ENCODE measurements around the gene SUSD3. TPM values are rescaled to one million over a fixed set of nuclear protein-coding genes. Genes with fewer than 3 reads are reported as not detected.

Gene SUSD3
- total and polyA plus RNA-seq, 2 of the 4 experiments (the other 2 are of a cell fraction), result 0.54 to 1.5 TPM

GRCh38 chr9:93037476-93037971, 21.0 kb upstream of the SUSD3 start:
- Histone ChIP-seq H3K18ac (ENCODE audit: low read depth, low read length) (no peak overlapping the region), H3K4me2 (ENCODE audit: low read depth, low read length) (no peak overlapping the region), H3K14ac (replicated peaks; ENCODE audit: low read depth, low read length) (no peak overlapping the region), H4K8ac (ENCODE audit: low read depth in 2 of 2, low read length in 2 of 2) (no peak overlapping the region), H2AFZ (replicated peaks; ENCODE audit: low read length, poor library complexity) (no peak overlapping the region), H2BK5ac (ENCODE audit: low read depth, low read length, poor library complexity, severe bottlenecking) (no peak overlapping the region), H2BK15ac (ENCODE audit: low read depth, low read length) (no peak overlapping the region), H3K9ac (ENCODE audit: low read depth, low read length) (no peak overlapping the region), H2BK20ac (ENCODE audit: low read depth, low read length) (no peak overlapping the region), H4K20me1 (ENCODE audit: insufficient read depth, low read length) (no peaks in the 10 kb centered on the region), H2AK5ac (ENCODE audit: low read depth, low read length) (no peak overlapping the region), H3K4ac (ENCODE audit: low read depth, low read length) (no peak overlapping the region), H3K36me3 (ENCODE audit: control insufficient read depth, insufficient read depth, low read length) (no peaks in the 10 kb centered on the region), H2AK9ac (replicated peaks; ENCODE audit: low read depth, low read length, poor library complexity) (no peak overlapping the region), H3K9me1 (ENCODE audit: insufficient read depth, low read length) (no peaks in the 10 kb centered on the region), H3K23ac (ENCODE audit: low read depth, low read length) (no peak overlapping the region), H3K9me3 (ENCODE audit: control insufficient read depth, insufficient read depth, low read length) (peaks cover 2% of the 10 kb centered on the region; the same call in 1 of the 2 replicates), H3K56ac (ENCODE audit: extremely low read depth, insufficient read depth, low read length) (no peak overlapping the region), H4K5ac (ENCODE audit: low read depth, low read length) (no peak overlapping the region), H3K79me1 (ENCODE audit: low read depth in 1 of 2, low read length in 2 of 2) (no peaks in the 10 kb centered on the region), H3K27ac (ENCODE audit: insufficient read depth, low read length) (no peak overlapping the region), H3K27me3 (ENCODE audit: control insufficient read depth, insufficient read depth, low read length) (peaks cover 16% of the 10 kb centered on the region; the same call in 1 of the 2 replicates), H3K4me3 (ENCODE audit: insufficient read depth, low read depth, low read length) (no peak overlapping the region), H3K4me1 (ENCODE audit: control insufficient read depth, insufficient read depth, low read length) (no peaks in the 10 kb centered on the region), H4K91ac (ENCODE audit: insufficient read depth, low read depth, low read length) (no peak overlapping the region), H2BK120ac (ENCODE audit: low read depth, low read length) (no peak overlapping the region)
- in situ Hi-C loops (cut with MboI; ENCODE audit: low sequenced_read_pairs), result no loop called here
- dilution Hi-C loops (cut with HindIII; ENCODE audit: low sequenced_read_pairs, unreplicated experiment), result no loop called here
- intact Hi-C loops (cut with micrococcal nuclease), result no loop called here
- ATAC-seq (ENCODE audit: low read depth), result no peak
- WGBS, 2 experiments (ENCODE audit: extremely low coverage in 2 of 2, insufficient read length in 1 of 2), result no CpG with 5 or more reads among the region's 13 CpGs
- POLR2A ChIA-PET (ENCODE audit: unreplicated experiment), result no interaction called here
- DNase-seq, result no peak
- CTCF ChIA-PET, result interaction anchor here (1.0 kb wide), 1 partner anchor 12 kb away, joined by 3 read pairs; no protein-coding TSS in a partner anchor
- no peak for TF ChIP-seq CEBPB (IDR thresholded peaks at IDR 0.05; ENCODE audit: low read depth, low read length)
- TF ChIP-seq NFE2L2 (IDR thresholded peaks at IDR 0.05; ENCODE audit: low read depth, low read length), result no peak
- TF ChIP-seq CHD1 (IDR thresholded peaks at IDR 0.05; ENCODE audit: low read depth, low read length), result no peak
- no peak for TF ChIP-seq SMC3 (IDR thresholded peaks at IDR 0.05; ENCODE audit: low read depth, low read length)
- no peak for TF ChIP-seq RCOR1 (IDR thresholded peaks at IDR 0.05; ENCODE audit: insufficient replicate concordance, low read length)
- TF ChIP-seq BHLHE40 (IDR thresholded peaks at IDR 0.05; ENCODE audit: low read depth, low read length), result no peak
- no peak for TF ChIP-seq FOS (IDR thresholded peaks at IDR 0.05; ENCODE audit: low read depth, low read length)
- TF ChIP-seq RFX5 (IDR thresholded peaks at IDR 0.05; ENCODE audit: low read depth, low read length), result no peak
- no peak for TF ChIP-seq MXI1 (IDR thresholded peaks at IDR 0.05; ENCODE audit: borderline replicate concordance, low read depth, low read length)
- no peak for TF ChIP-seq RAD21 (IDR thresholded peaks at IDR 0.05; ENCODE audit: low read length)
- TF ChIP-seq USF2 (IDR thresholded peaks at IDR 0.05; ENCODE audit: low read depth, low read length), result no peak
- no peak for TF ChIP-seq ELK1 (IDR thresholded peaks at IDR 0.05; ENCODE audit: borderline replicate concordance, low read depth, low read length)
- no peak for TF ChIP-seq CTCF (conservative IDR thresholded peaks at IDR 0.05; ENCODE audit: low read depth, low read length)
- TF ChIP-seq MAFK (IDR thresholded peaks at IDR 0.05; ENCODE audit: low read depth, low read length), result no peak
- TF ChIP-seq POLR2A (IDR thresholded peaks at IDR 0.05; ENCODE audit: low read depth, low read length), result no peak
- TF ChIP-seq MAZ (IDR thresholded peaks at IDR 0.05; ENCODE audit: borderline replicate concordance, low read depth, low read length), result no peak
- no TSS peak for BruUV-seq (replicated peaks)
